ENCODE measurements around the gene COL11A2. TPM values are rescaled to one million over a fixed set of nuclear protein-coding genes. Genes with fewer than 3 reads are reported as not detected.

COL11A2 gene
- total and polyA plus RNA-seq, 2 donors, result 2.1 to 5.5 TPM

- Histone ChIP-seq H3K4me3 (ENCODE audit: low read length in 2 of 2) (no peak overlapping the region), H3K27me3 (ENCODE audit: control insufficient read depth in 2 of 2, insufficient read depth in 1 of 2, low read length in 1 of 2) (peaks cover 20 to 46% of the 10 kb centered on the region in 2 donors), H3K4me1 (ENCODE audit: control insufficient read depth in 2 of 2, insufficient read depth in 2 of 2, low read length in 2 of 2) (peaks cover 0 to 4% of the 10 kb centered on the region in 2 donors), H3K9me3 (ENCODE audit: control insufficient read depth in 2 of 2, insufficient read depth in 1 of 2, low read length in 1 of 2) (peaks cover 2 to 12% of the 10 kb centered on the region in 2 donors), H3K27ac (ENCODE audit: low read depth in 1 of 2, low read length in 1 of 2) (no peak overlapping the region), H3K36me3 (ENCODE audit: control insufficient read depth in 2 of 2, insufficient read depth in 2 of 2, low read length in 1 of 2) (no peaks in the 10 kb centered on the region)
- 89% methylated on average over 3 of the region's 3 CpGs for WGBS
- DNase-seq (ENCODE audit: low read depth in 6 of 9, low spot score in 9 of 9), result no peak
Measured at GRCh38 chr6:33120001-33120400, 72.3 kb downstream of the COL11A2 start.

GRCh38 chr6:33118525-33119123 is 73.6 kb downstream of the COL11A2 start:
- DNase-seq (ENCODE audit: low read depth in 6 of 9, low spot score in 9 of 9), result peak in 8 of 9 donors; percentile 38 to 73 (median 52)
- Histone ChIP-seq H3K27ac (ENCODE audit: low read depth in 1 of 2, low read length in 1 of 2) (no peak overlapping the region), H3K27me3 (ENCODE audit: control insufficient read depth in 2 of 2, insufficient read depth in 1 of 2, low read length in 1 of 2) (peaks cover 20 to 58% of the 10 kb centered on the region in 2 donors), H3K36me3 (ENCODE audit: control insufficient read depth in 2 of 2, insufficient read depth in 2 of 2, low read length in 1 of 2) (no peaks in the 10 kb centered on the region), H3K9me3 (ENCODE audit: control insufficient read depth in 2 of 2, insufficient read depth in 1 of 2, low read length in 1 of 2) (peaks cover 2 to 8% of the 10 kb centered on the region in 2 donors), H3K4me3 (ENCODE audit: low read length in 2 of 2) (no peak overlapping the region), H3K4me1 (ENCODE audit: control insufficient read depth in 2 of 2, insufficient read depth in 2 of 2, low read length in 2 of 2) (peaks cover 0 to 8% of the 10 kb centered on the region in 2 donors)
- WGBS, result 0% methylated on average over 3 of the region's 3 CpGs

- Histone ChIP-seq H3K9me3 (ENCODE audit: control insufficient read depth in 2 of 2, insufficient read depth in 1 of 2, low read length in 1 of 2) (no peaks in the 10 kb centered on the region), H3K4me1 (ENCODE audit: control insufficient read depth in 2 of 2, insufficient read depth in 2 of 2, low read length in 2 of 2) (peaks cover 0 to 8% of the 10 kb centered on the region in 2 donors), H3K4me3 (ENCODE audit: low read length in 2 of 2) (no peak overlapping the region), H3K36me3 (ENCODE audit: control insufficient read depth in 2 of 2, insufficient read depth in 2 of 2, low read length in 1 of 2) (no peaks in the 10 kb centered on the region), H3K27me3 (ENCODE audit: control insufficient read depth in 2 of 2, insufficient read depth in 1 of 2, low read length in 1 of 2) (peaks cover 20 to 65% of the 10 kb centered on the region in 2 donors), H3K27ac (ENCODE audit: low read depth in 1 of 2, low read length in 1 of 2) (no peak overlapping the region)
- DNase-seq (ENCODE audit: low read depth in 6 of 9, low spot score in 9 of 9), result no peak
- WGBS, result 12% methylated on average over 9 of the region's 9 CpGs
Measured at GRCh38 chr6:33117811-33118277, 74.4 kb downstream of the COL11A2 start.

- Histone ChIP-seq H3K27me3 (ENCODE audit: control insufficient read depth in 2 of 2, insufficient read depth in 1 of 2, low read length in 1 of 2) (peaks cover 20 to 70% of the 10 kb centered on the region in 2 donors), H3K27ac (ENCODE audit: low read depth in 1 of 2, low read length in 1 of 2) (no peak overlapping the region), H3K4me1 (ENCODE audit: control insufficient read depth in 2 of 2, insufficient read depth in 2 of 2, low read length in 2 of 2) (peaks cover 0 to 8% of the 10 kb centered on the region in 2 donors), H3K36me3 (ENCODE audit: control insufficient read depth in 2 of 2, insufficient read depth in 2 of 2, low read length in 1 of 2) (no peaks in the 10 kb centered on the region), H3K4me3 (ENCODE audit: low read length in 2 of 2) (no peak overlapping the region), H3K9me3 (ENCODE audit: control insufficient read depth in 2 of 2, insufficient read depth in 1 of 2, low read length in 1 of 2) (no peaks in the 10 kb centered on the region)
- no peak for DNase-seq (ENCODE audit: low read depth in 6 of 9, low spot score in 9 of 9)
- WGBS, result 12% methylated on average over 32 of the region's 32 CpGs
Measured at GRCh38 chr6:33116841-33117711, 75.2 kb downstream of the COL11A2 start.

- peaks cover 0 to 10% of the 10 kb centered on the region in 2 donors for H3K4me1 ChIP-seq (ENCODE audit: control insufficient read depth in 2 of 2, insufficient read depth in 2 of 2, low read length in 2 of 2)
- H3K36me3 ChIP-seq (ENCODE audit: control insufficient read depth in 2 of 2, insufficient read depth in 2 of 2, low read length in 1 of 2), result no peaks in the 10 kb centered on the region
- no peak for DNase-seq (ENCODE audit: low read depth in 6 of 9, low spot score in 9 of 9)
- H3K27me3 ChIP-seq (ENCODE audit: control insufficient read depth in 2 of 2, insufficient read depth in 1 of 2, low read length in 1 of 2), result peaks cover 20 to 74% of the 10 kb centered on the region in 2 donors
- WGBS, result 26% methylated on average over 6 of the region's 6 CpGs
- H3K9me3 ChIP-seq (ENCODE audit: control insufficient read depth in 2 of 2, insufficient read depth in 1 of 2, low read length in 1 of 2), result no peaks in the 10 kb centered on the region
- no peak overlapping the region for H3K4me3 ChIP-seq (ENCODE audit: low read length in 2 of 2)
- H3K27ac ChIP-seq (ENCODE audit: low read depth in 1 of 2, low read length in 1 of 2), result no peak overlapping the region
Measured at GRCh38 chr6:33116417-33116816, 75.8 kb downstream of the COL11A2 start.

GRCh38 chr6:33114406-33114805 is 77.9 kb downstream of the COL11A2 start:
- peaks cover 20 to 62% of the 10 kb centered on the region in 2 donors for H3K27me3 ChIP-seq (ENCODE audit: control insufficient read depth in 2 of 2, insufficient read depth in 1 of 2, low read length in 1 of 2)
- H3K9me3 ChIP-seq (ENCODE audit: control insufficient read depth in 2 of 2, insufficient read depth in 1 of 2, low read length in 1 of 2), result no peaks in the 10 kb centered on the region
- peaks cover 0 to 10% of the 10 kb centered on the region in 2 donors for H3K4me1 ChIP-seq (ENCODE audit: control insufficient read depth in 2 of 2, insufficient read depth in 2 of 2, low read length in 2 of 2)
- H3K4me3 ChIP-seq (ENCODE audit: low read length in 2 of 2), result no peak overlapping the region
- no peak overlapping the region for H3K27ac ChIP-seq (ENCODE audit: low read depth in 1 of 2, low read length in 1 of 2)
- DNase-seq (ENCODE audit: low read depth in 6 of 9, low spot score in 9 of 9), result no peak
- H3K36me3 ChIP-seq (ENCODE audit: control insufficient read depth in 2 of 2, insufficient read depth in 2 of 2, low read length in 1 of 2), result no peaks in the 10 kb centered on the region

GRCh38 chr6:33113755-33114154 is 78.5 kb downstream of the COL11A2 start:
- 70% methylated on average over 7 of the region's 7 CpGs for WGBS
- no peaks in the 10 kb centered on the region for H3K36me3 ChIP-seq (ENCODE audit: control insufficient read depth in 2 of 2, insufficient read depth in 2 of 2, low read length in 1 of 2)
- H3K4me3 ChIP-seq (ENCODE audit: low read length in 2 of 2), result no peak overlapping the region
- H3K9me3 ChIP-seq (ENCODE audit: control insufficient read depth in 2 of 2, insufficient read depth in 1 of 2, low read length in 1 of 2), result no peaks in the 10 kb centered on the region
- peaks cover 0 to 10% of the 10 kb centered on the region in 2 donors for H3K4me1 ChIP-seq (ENCODE audit: control insufficient read depth in 2 of 2, insufficient read depth in 2 of 2, low read length in 2 of 2)
- no peak overlapping the region for H3K27ac ChIP-seq (ENCODE audit: low read depth in 1 of 2, low read length in 1 of 2)
- H3K27me3 ChIP-seq (ENCODE audit: control insufficient read depth in 2 of 2, insufficient read depth in 1 of 2, low read length in 1 of 2), result peaks cover 20 to 64% of the 10 kb centered on the region in 2 donors
- DNase-seq (ENCODE audit: low read depth in 6 of 9, low spot score in 9 of 9), result no peak

Data from thymus (tissue), 11 donors.